GM23338 (cell line): ENCODE data around the gene VWA3B. TPM values are rescaled to one million over a fixed set of nuclear protein-coding genes. Genes with fewer than 3 reads are reported as not detected.

ENCODE experiments used
- ATAC-seq: fragments of 200-7000 bp; cut with Tn5 transposase; 3 replicates; pipeline ENCODE4 v1.9.1; 2020
- DNase-seq: peaks from one replicate; pipeline ENCODE4 v3.0.0-alpha.2; 2015; ENCODE audit warnings: low spot score
- H2AFZ ChIP-seq: fragments of 200-600 bp; sonication (generic); 2 replicates; pipeline ENCODE4 v1.8.0; 2016; ENCODE audit warnings: antibody characterized with exemption, mild to moderate bottlenecking, moderate library complexity
- H3F3A ChIP-seq: fragments of 200-600 bp; sonication (generic); replicated peaks from 2 replicates; pipeline ENCODE4 v1.8.0; 2017; ENCODE audit warnings: antibody characterized with exemption, mixed run types, low read depth
- H3K27ac ChIP-seq: fragments of 200-600 bp; sonication (generic); 2 replicates; pipeline ENCODE4 v1.6.1; 2016; ENCODE audit warnings: low read depth
- H3K27me3 ChIP-seq: fragments of 200-600 bp; sonication (generic); 2 replicates; pipeline ENCODE4 v1.8.0; 2016; ENCODE audit warnings: mild to moderate bottlenecking, mixed run types, moderate library complexity; ENCODE audit not compliant: insufficient read depth
- H3K36me3 ChIP-seq: fragments of 200-600 bp; sonication (generic); 2 replicates; pipeline ENCODE4 v1.8.0; 2016; ENCODE audit warnings: mild to moderate bottlenecking; ENCODE audit not compliant: insufficient read depth
- H3K4me1 ChIP-seq: fragments of 200-600 bp; sonication (generic); 2 replicates; pipeline ENCODE4 v1.8.0; 2016; ENCODE audit warnings: mild to moderate bottlenecking, moderate library complexity; ENCODE audit not compliant: insufficient read depth
- H3K4me2 ChIP-seq: fragments of 200-600 bp; sonication (generic); 2 replicates; pipeline ENCODE4 v1.7.1; 2017; ENCODE audit warnings: mixed run types
- H3K4me3 ChIP-seq: fragments of 200-600 bp; sonication (generic); 2 replicates; pipeline ENCODE4 v1.6.1; 2016; ENCODE audit warnings: mixed run types
- H3K79me2 ChIP-seq: fragments of 200-600 bp; sonication (generic); replicated peaks from 2 replicates; pipeline ENCODE4 v1.8.0; 2017; ENCODE audit warnings: mild to moderate bottlenecking; ENCODE audit not compliant: insufficient read depth
- H3K9me2 ChIP-seq: fragments of 200-600 bp; sonication (generic); 2 replicates; pipeline ENCODE4 v1.8.0; 2017; ENCODE audit not compliant: insufficient read depth
- H4K20me1 ChIP-seq: fragments of 200-600 bp; sonication (generic); replicated peaks from 2 replicates; pipeline ENCODE4 v1.8.0; 2017; ENCODE audit warnings: mild to moderate bottlenecking; ENCODE audit not compliant: insufficient read depth
- H3K27ac Mint-ChIP-seq: 2 replicates; pipeline ENCODE4 v1.8.0; 2020; ENCODE audit warnings: inconsistent platforms, mild to moderate bottlenecking, moderate library complexity, mixed read lengths
- H3K27me3 Mint-ChIP-seq: 3 replicates; pipeline ENCODE4 v1.8.0; 2022; ENCODE audit warnings: low read depth, mild to moderate bottlenecking, moderate library complexity, mixed read lengths, inconsistent platforms; ENCODE audit not compliant: insufficient read depth, poor library complexity
- H3K36me3 Mint-ChIP-seq: 3 replicates; pipeline ENCODE4 v1.8.0; 2021; ENCODE audit warnings: low read depth, mild to moderate bottlenecking, inconsistent platforms, moderate library complexity, mixed read lengths
- H3K4me1 Mint-ChIP-seq: 3 replicates; pipeline ENCODE4 v1.8.0; 2020; ENCODE audit warnings: mild to moderate bottlenecking, inconsistent platforms, mixed read lengths
- H3K4me3 Mint-ChIP-seq: 3 replicates; pipeline ENCODE4 v1.8.0; 2021; ENCODE audit warnings: moderate library complexity, mild to moderate bottlenecking, inconsistent platforms, mixed read lengths
- H3K9me3 Mint-ChIP-seq: 3 replicates; pipeline ENCODE4 v1.8.0; 2020; ENCODE audit warnings: moderate library complexity, mild to moderate bottlenecking, inconsistent platforms, mixed read lengths
- CREB1 ChIP-seq: fragments of 250-450 bp; sonication (Bioruptor Pico); IDR thresholded peaks from 2 replicates; pipeline ENCODE4 v1.5.0; 2020; ENCODE audit warnings: low read depth, mild to moderate bottlenecking, moderate library complexity
- POLR2AphosphoS5 ChIP-seq: IDR thresholded peaks from 2 replicates; pipeline ENCODE4 v1.6.1; 2016; ENCODE audit warnings: antibody characterized with exemption, low read depth
- STAT1 ChIP-seq: IDR thresholded peaks from one replicate; pipeline ENCODE4 v1.6.1; 2016; ENCODE audit warnings: antibody characterized with exemption; ENCODE audit not compliant: unreplicated experiment
- ZNF114 ChIP-seq: fragments of 250-450 bp; sonication (Bioruptor Pico); IDR thresholded peaks from 2 replicates; pipeline ENCODE4 v1.5.0; 2020; ENCODE audit warnings: mild to moderate bottlenecking, moderate library complexity
- ZNF462 ChIP-seq: fragments of 250-450 bp; sonication (Bioruptor Pico); IDR thresholded peaks from 2 replicates; pipeline ENCODE4 v1.5.0; 2020; ENCODE audit warnings: mild to moderate bottlenecking, moderate library complexity
- polyA plus RNA-seq: library from polyadenylated mRNA; unstranded; fragments of >200 nt; fragmentation: Nextera tagmentation; extraction: Ambion mirVana; gene quantifications from 2 replicates; pipeline ENCODE4 v1.2.1, GENCODE V29; 2016
- total RNA-seq: library from RNA; depleted of rRNA; stranded (reverse); fragments of >200 nt; shearing (Covaris generic); gene quantifications from 2 replicates; pipeline ENCODE4 v1.2.3, GENCODE V29; 2014
- TF ChIP-seq, protein P1 (sequence below), 2 experiments: fragments of 200-600 bp in 1 of 2; sonication (generic) in 1 of 2; conservative IDR thresholded peaks; 2 replicates each; pipeline versions ENCODE4 v1.5.1 to v1.6.1; 2016 to 2017; ENCODE audit warnings: antibody characterized with exemption in 2 of 2, low read depth in 2 of 2, mild to moderate bottlenecking in 2 of 2, moderate library complexity in 1 of 2

VWA3B gene
- total and polyA plus RNA-seq, 2 experiments from 2014 or later = not detected

GRCh38 chr2:98298683-98299164, 211.8 kb downstream of the VWA3B start (continued):
- no peak for TF ChIP-seq ZNF462
- TF ChIP-seq ZNF114 (CRISPR knock-in tag) = no peak

DNA sequence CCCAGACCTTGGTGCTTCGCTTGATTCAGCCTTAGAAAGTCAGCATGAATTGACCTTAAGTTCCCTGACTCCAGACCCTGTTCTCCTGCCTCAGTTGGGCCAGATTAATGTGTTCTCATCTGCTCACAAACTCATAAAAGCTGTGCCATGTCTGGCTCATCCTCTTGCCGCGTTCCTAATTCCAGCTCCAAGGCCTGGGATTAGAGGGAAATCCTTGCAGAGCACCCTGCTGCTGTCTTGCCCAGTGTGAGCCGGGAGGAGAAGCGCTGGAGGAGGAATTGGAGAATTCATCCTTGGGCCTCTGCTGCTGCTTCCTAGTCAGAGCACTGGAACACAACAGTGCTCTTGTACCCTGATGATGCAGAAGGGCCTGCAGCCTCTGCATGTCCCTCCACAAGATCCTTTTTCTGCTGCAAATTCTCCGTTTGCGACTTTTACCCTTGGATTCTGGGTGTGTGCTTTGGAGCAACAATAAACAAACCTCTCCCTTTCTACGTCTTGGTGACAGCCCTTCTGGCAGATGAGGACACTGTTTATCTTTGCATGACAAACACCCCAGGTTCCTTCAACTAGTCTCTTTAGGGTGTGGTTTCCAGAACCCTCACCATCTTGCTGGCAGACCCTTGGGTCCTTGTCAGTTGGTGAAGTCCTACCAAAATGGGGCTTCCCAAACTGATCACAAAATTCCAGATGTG, 212.4 kb downstream of the VWA3B start:
- no peaks in the 10 kb centered on the region for H3K9me3 Mint-ChIP-seq
- Histone ChIP-seq H4K20me1 (no peaks in the 10 kb centered on the region), H3K9me2 (0 out of 2 replicates have a peak, but pooled peaks cover 9% of the 10 kb centered on the region), H2AFZ (no peak overlapping the region), H3K4me3 (no peak overlapping the region), H3F3A (no peaks in the 10 kb centered on the region), H3K27ac (no peak overlapping the region), H3K4me2 (no peak overlapping the region), H3K4me1 (no peaks in the 10 kb centered on the region), H3K79me2 (no peaks in the 10 kb centered on the region), H3K36me3 (no peaks in the 10 kb centered on the region), H3K27me3 (no peaks in the 10 kb centered on the region)
- H3K27me3 Mint-ChIP-seq = peaks cover 7% of the 10 kb centered on the region
- no peak overlapping the region for H3K27ac Mint-ChIP-seq
- ATAC-seq (no peak; the same call in 2 of the 3 replicates), DNase-seq (no peak)
- peaks cover 9% of the 10 kb centered on the region; the same call in 2 of the 3 replicates for H3K4me1 Mint-ChIP-seq
- H3K36me3 Mint-ChIP-seq = no peaks in the 10 kb centered on the region
- no peak overlapping the region for H3K4me3 Mint-ChIP-seq
- TF ChIP-seq CREB1 (CRISPR knock-in tag) (no peak), ZNF462 (no peak), POLR2AphosphoS5 (no peak), STAT1 (no peak)
- TF ChIP-seq, protein P1, sequence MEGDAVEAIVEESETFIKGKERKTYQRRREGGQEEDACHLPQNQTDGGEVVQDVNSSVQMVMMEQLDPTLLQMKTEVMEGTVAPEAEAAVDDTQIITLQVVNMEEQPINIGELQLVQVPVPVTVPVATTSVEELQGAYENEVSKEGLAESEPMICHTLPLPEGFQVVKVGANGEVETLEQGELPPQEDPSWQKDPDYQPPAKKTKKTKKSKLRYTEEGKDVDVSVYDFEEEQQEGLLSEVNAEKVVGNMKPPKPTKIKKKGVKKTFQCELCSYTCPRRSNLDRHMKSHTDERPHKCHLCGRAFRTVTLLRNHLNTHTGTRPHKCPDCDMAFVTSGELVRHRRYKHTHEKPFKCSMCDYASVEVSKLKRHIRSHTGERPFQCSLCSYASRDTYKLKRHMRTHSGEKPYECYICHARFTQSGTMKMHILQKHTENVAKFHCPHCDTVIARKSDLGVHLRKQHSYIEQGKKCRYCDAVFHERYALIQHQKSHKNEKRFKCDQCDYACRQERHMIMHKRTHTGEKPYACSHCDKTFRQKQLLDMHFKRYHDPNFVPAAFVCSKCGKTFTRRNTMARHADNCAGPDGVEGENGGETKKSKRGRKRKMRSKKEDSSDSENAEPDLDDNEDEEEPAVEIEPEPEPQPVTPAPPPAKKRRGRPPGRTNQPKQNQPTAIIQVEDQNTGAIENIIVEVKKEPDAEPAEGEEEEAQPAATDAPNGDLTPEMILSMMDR (conservative IDR thresholded peaks at IDR 0.05; ENCODE audit: low read depth in 2 of 2) = no peak
